Loucy (cell line): Measurements from ENCODE around the gene PPM1M.

Experiments used
- H2AFZ ChIP-seq: fragments of 200-600 bp; sonication (generic); 2 replicates; pipeline ENCODE4 v1.6.0; 2016; ENCODE audit warnings: antibody characterized with exemption, mild to moderate bottlenecking, low read length, moderate library complexity
- H3F3A ChIP-seq: fragments of 200-600 bp; 2 replicates; pipeline ENCODE4 v1.6.0; 2016; ENCODE audit warnings: antibody characterized with exemption, low read depth, mild to moderate bottlenecking
- H3K27me3 ChIP-seq: fragments of 200-600 bp; sonication (generic); 2 replicates; pipeline ENCODE4 v1.6.1; 2014; ENCODE audit warnings: low read length, mild to moderate bottlenecking; ENCODE audit not compliant: insufficient read depth, poor library complexity, severe bottlenecking
- H3K36me3 ChIP-seq: fragments of 200-600 bp; sonication (generic); 2 replicates; pipeline ENCODE4 v1.6.1; 2016; ENCODE audit warnings: low read length; ENCODE audit not compliant: insufficient read depth
- H3K4me1 ChIP-seq: fragments of 200-600 bp; sonication (generic); 2 replicates; pipeline ENCODE4 v1.5.1; 2014; ENCODE audit warnings: low read length, mild to moderate bottlenecking; ENCODE audit not compliant: insufficient read depth, poor library complexity, severe bottlenecking
- H3K4me2 ChIP-seq: fragments of 200-600 bp; sonication (generic); 2 replicates; pipeline ENCODE4 v1.6.0; 2014; ENCODE audit warnings: antibody characterized with exemption, low read length, low read depth, mild to moderate bottlenecking; ENCODE audit not compliant: poor library complexity, severe bottlenecking
- H3K4me3 ChIP-seq: fragments of 200-600 bp; sonication (generic); 2 replicates; pipeline ENCODE4 v1.5.1; 2014; ENCODE audit warnings: low read length, mild to moderate bottlenecking, mixed read lengths; ENCODE audit not compliant: poor library complexity, severe bottlenecking
- H3K79me2 ChIP-seq: fragments of 200-600 bp; sonication (generic); 2 replicates; pipeline ENCODE4 v1.6.1; 2014; ENCODE audit warnings: low read length; ENCODE audit not compliant: insufficient read depth
- H3K9ac ChIP-seq: fragments of 200-600 bp; sonication (generic); 2 replicates; pipeline ENCODE4 v1.6.0; 2014; ENCODE audit warnings: mild to moderate bottlenecking, low read depth, low read length, moderate library complexity; ENCODE audit not compliant: poor library complexity, severe bottlenecking
- H3K9me2 ChIP-seq: fragments of 200-600 bp; sonication (generic); replicated peaks from 2 replicates; pipeline ENCODE4 v1.6.1; 2016; ENCODE audit warnings: low read depth, low read length, mixed read lengths
- H3K9me3 ChIP-seq: fragments of 200-600 bp; sonication (generic); 2 replicates; pipeline ENCODE4 v1.6.1; 2014; ENCODE audit warnings: mild to moderate bottlenecking, antibody characterized with exemption, low read length, low read depth; ENCODE audit not compliant: insufficient read depth
- H4K20me1 ChIP-seq: fragments of 200-600 bp; sonication (generic); 2 replicates; pipeline ENCODE4 v1.6.0; 2014; ENCODE audit warnings: antibody characterized with exemption, low read length, mild to moderate bottlenecking; ENCODE audit not compliant: insufficient read depth, poor library complexity, severe bottlenecking
- CTCF ChIP-seq: fragments of 200-600 bp; sonication (generic); conservative IDR thresholded peaks from 2 replicates; pipeline ENCODE4 v1.5.1; 2014; ENCODE audit warnings: mild to moderate bottlenecking, antibody characterized with exemption, low read length
- EZH2phosphoT487 ChIP-seq: fragments of 200-600 bp; IDR thresholded peaks from 2 replicates; pipeline ENCODE4 v1.6.1; 2018; ENCODE audit warnings: antibody characterized with exemption, mild to moderate bottlenecking, moderate library complexity, borderline replicate concordance

The PPM1M gene

GRCh38 chr3:52197499-52197841, 48.1 kb upstream of the PPM1M start:
- Histone ChIP-seq H3K4me2 (peak overlapping the region; percentile 80), H3K9me3 (no peaks in the 10 kb centered on the region), H3K27me3 (no peaks in the 10 kb centered on the region), H3K4me1 (peaks cover 48% of the 10 kb centered on the region), H2AFZ (peak overlapping the region; percentile 79), H3K36me3 (peaks cover 4% of the 10 kb centered on the region; the same call in 1 of the 2 replicates), H3F3A (no peaks in the 10 kb centered on the region), H3K79me2 (peaks cover 41% of the 10 kb centered on the region), H4K20me1 (peaks cover 21% of the 10 kb centered on the region), H3K9me2 (no peaks in the 10 kb centered on the region), H3K9ac (peak overlapping the region; percentile 98), H3K4me3 (peak overlapping the region; percentile 100)
- TF ChIP-seq EZH2phosphoT487 (no peak), CTCF (no peak)

GRCh38 chr3:52197842-52198625, 47.5 kb upstream of the PPM1M start, which contains the start of gene ALAS1:
ALAS1 (plus strand) TSS chr3:52198160; CDS start chr3:52199242, 1,082 bp downstream.
- Histone ChIP-seq H3K9ac (peak within 1 kb of the TSS; percentile 98), H3K9me2 (no peaks in the 10 kb centered on the region), H2AFZ (peak within 1 kb of the TSS; percentile 88), H3F3A (no peaks in the 10 kb centered on the region), H3K4me3 (peak within 1 kb of the TSS; percentile 100), H3K4me1 (peaks cover 53% of the 10 kb centered on the region), H3K9me3 (no peaks in the 10 kb centered on the region), H3K36me3 (peaks cover 9% of the 10 kb centered on the region; the same call in 1 of the 2 replicates), H3K4me2 (peak within 1 kb of the TSS; percentile 100), H3K79me2 (peaks cover 47% of the 10 kb centered on the region), H4K20me1 (peaks cover 25% of the 10 kb centered on the region), H3K27me3 (no peaks in the 10 kb centered on the region)
- TF ChIP-seq CTCF (no peak), EZH2phosphoT487 (no peak)

- peaks cover 56% of the 10 kb centered on the region for H3K4me1 ChIP-seq
- H3K36me3 ChIP-seq = peaks cover 18% of the 10 kb centered on the region
- peak overlapping the region; percentile 100 for H3K4me3 ChIP-seq
- H3K27me3 ChIP-seq = no peaks in the 10 kb centered on the region
- peaks cover 53% of the 10 kb centered on the region for H3K79me2 ChIP-seq
- H3K9me3 ChIP-seq = no peaks in the 10 kb centered on the region
- peaks cover 25% of the 10 kb centered on the region for H4K20me1 ChIP-seq
- H3K9me2 ChIP-seq = no peaks in the 10 kb centered on the region
- peak overlapping the region; percentile 100 for H3K4me2 ChIP-seq
- no peaks in the 10 kb centered on the region for H3F3A ChIP-seq
- peak overlapping the region; percentile 98 for H3K9ac ChIP-seq
- TF ChIP-seq EZH2phosphoT487 = no peak
- no peak for TF ChIP-seq CTCF
- H2AFZ ChIP-seq = no peak overlapping the region
These were observed 46.6 kb upstream of the PPM1M start for GRCh38 chr3:52198643-52199608.
